HFF-Myc (cell line): ENCODE measurements around the gene PNLDC1.

ENCODE experiments used
- DNase-seq: peaks from one replicate; pipeline ENCODE4 v3.0.0-alpha.2; 2011; ENCODE audit warnings: low read depth; ENCODE audit errors: extremely low read depth
- H3K4me3 ChIP-seq: replicated peaks from 2 replicates; pipeline ENCODE4 v1.5.1; 2011; ENCODE audit warnings: low read depth, mild to moderate bottlenecking, control low read depth, low read length
- CTCF ChIP-seq: IDR thresholded peaks from 2 replicates; pipeline ENCODE4 v1.5.1; 2012; ENCODE audit warnings: mild to moderate bottlenecking, low read depth, low read length, control low read depth; ENCODE audit errors: missing control alignments

PNLDC1 gene

GRCh38 chr6:159865226-159865920 lies 65.3 kb downstream of the PNLDC1 start:
- H3K4me3 ChIP-seq, result no peak overlapping the region
- no peak for DNase-seq
- TF ChIP-seq CTCF, result no peak

GRCh38 chr6:159866286-159867247 lies 66.5 kb downstream of the PNLDC1 start:
- no peak overlapping the region for H3K4me3 ChIP-seq
- DNase-seq, result no peak
- no peak for TF ChIP-seq CTCF
